Activated CD4-positive, alpha-beta T cell treated with anti-CD3 and anti-CD28 coated beads for 24 hours (primary cell): ENCODE data around the gene CHST10.
"Not testable (repeated sequence)": the region's sequence is repeated elsewhere in the genome, so short reads cannot be mapped to it uniquely, and the experiment has no call there.

ENCODE experiments used
- DNase-seq, 2 donors: peaks; one replicate each; pipeline ENCODE4 v3.0.0-alpha.2; 2020; ENCODE audit warnings: low read depth in 2 of 2

The CHST10 gene, protein sequence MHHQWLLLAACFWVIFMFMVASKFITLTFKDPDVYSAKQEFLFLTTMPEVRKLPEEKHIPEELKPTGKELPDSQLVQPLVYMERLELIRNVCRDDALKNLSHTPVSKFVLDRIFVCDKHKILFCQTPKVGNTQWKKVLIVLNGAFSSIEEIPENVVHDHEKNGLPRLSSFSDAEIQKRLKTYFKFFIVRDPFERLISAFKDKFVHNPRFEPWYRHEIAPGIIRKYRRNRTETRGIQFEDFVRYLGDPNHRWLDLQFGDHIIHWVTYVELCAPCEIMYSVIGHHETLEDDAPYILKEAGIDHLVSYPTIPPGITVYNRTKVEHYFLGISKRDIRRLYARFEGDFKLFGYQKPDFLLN

DNA sequence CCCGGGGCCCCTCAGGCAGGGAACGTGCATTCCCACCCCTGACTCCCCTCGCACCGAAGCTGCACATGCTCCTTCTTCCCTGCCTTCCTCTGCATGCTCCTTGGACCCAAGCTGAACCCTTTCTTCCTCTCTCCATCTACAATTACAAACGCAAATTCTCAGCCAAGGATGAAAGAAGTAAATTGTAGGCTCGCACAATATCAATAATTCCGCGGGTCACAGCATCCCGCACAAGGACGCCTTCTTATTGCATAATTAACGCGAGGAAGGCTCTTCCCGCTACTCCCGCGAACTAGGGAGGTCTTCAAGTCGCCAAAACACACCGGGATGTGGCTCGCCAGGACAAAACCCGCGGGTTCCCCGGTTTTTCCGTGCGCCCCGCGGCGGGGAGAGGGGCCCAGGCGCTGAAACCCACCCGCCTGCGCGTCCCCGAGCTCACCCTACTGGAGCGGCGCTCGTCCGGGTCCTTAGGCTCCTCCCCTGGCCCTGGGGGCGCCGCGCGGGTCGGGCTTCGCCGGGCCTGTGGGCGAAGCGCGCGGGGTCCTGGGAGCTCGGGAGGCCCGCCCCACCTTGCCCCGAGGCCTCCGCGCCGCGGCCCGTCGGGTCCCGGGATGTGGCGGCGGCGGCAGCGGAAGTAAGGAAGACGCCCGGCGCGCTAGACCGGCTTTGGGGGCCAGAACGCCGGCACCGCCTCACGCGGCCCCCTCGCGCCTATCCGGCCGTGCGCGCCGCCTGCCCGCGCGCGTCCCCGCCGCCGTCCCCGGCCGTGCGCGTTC lies at the start of gene CHST10:
Gene CHST10 (minus strand): TSS at position 734 of the 776 bp plus-strand sequence. CDS start 10,993 bp downstream, outside the sequence.
- DNase-seq: peak; percentile 38 to 39

DNA sequence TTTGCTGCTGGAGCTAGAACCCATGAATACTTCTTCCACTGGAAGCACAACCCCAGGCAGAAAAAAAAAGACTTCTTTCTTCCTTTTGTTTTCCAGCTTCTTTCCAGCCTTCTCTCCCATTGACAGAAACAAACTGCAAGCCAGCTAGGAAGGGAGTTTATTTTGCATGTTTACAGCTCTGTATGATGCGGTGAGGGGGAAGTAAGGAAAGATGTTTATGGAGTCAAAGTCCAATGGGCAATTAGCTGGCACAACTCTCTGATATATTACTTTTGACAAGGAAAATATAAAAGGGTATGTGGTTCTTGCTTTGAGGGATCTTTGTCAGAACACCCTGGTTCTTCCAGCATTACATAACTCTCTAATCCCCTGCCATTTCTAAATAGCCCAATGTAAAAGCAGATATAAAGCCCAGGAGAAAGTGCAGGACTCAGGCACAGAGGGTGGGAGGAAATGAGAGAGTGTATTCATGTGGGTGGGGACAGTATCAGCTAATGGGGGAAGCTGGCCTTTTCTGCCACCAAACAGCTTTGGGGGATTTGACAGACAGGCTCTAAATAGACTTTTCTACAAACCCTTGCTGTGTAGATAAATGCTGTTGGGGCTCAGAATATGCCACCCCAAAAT lies 43.5 kb upstream of the CHST10 start:
- DNase-seq: no peak

DNA sequence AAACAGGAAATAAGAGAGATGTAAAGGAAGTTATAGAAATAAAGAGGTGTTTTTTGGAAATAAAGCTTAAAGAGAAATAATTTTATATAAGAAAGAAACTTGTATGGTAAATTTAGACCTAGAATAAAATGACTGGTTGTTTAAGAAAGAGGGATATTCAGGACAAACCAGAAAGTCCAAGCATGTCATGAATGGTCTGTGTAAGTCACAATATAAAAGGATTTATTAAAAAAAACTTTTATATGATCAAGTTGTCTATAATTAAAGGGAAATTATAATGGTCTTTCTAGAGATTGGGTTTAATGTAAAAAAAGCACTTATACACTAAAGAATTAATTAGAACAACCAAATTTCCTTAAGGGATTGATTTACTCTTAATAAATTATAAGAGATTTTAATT lies 38.9 kb upstream of the CHST10 start:
- DNase-seq: not testable (repeated sequence)

DNA sequence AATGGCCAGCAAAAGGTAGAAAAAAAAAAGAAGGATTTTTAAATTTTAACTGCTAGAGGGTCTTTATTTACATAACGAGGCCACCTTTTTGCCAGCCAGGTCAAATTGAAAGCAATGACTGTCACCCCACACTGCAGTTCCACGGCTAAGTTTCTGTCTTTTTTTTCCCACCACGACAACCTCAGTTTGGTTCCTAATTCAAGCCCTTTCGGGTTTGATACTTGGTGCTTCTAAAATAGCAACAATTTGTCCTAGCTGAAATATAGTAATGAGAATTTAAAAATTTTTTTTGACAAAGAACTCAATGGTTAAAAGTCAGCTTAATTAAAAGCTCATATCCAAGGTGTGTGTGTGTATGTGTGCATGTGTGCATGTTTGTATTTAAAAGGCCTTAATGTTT lies 36.4 kb upstream of the CHST10 start:
- DNase-seq: no peak

DNA sequence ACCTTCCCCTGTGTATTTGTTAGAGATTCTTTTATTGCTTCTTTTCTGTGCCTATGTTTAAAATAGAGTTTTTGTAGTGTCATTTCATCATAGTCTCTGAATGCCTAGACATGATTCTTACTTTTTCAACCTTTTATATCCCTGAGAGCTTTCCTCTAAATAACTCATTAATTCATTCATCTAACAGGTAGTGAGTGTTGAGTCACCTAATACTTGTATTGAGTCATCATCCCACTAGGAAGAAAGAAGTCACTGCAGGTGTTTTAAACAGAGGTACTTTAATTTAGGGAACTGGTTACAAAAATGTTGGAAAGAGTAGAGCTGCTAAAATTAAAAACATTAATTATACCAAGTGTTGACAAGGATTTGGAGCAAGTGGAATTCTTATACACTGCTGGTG lies 34.3 kb upstream of the CHST10 start:
- DNase-seq: no peak

DNA sequence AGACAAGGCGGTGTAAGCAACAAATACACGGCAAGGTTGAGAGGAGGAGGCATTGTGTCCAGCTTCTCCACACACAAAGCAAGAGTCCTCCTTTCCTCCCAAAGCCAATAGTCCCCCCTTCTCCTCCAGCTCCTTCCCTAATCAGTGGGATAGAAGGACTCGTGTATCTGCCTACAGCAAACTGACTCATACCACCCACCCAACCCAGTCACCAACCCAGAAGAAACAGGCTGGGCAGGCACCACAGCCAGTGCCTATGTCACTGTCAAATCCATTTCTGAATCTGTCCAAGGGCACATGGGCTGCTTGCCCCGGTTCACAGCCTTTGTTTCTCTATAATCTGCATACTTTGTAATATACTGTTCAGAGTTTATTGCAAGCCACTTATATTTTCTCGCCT lies 33.6 kb upstream of the CHST10 start:
- no peak for DNase-seq

DNA sequence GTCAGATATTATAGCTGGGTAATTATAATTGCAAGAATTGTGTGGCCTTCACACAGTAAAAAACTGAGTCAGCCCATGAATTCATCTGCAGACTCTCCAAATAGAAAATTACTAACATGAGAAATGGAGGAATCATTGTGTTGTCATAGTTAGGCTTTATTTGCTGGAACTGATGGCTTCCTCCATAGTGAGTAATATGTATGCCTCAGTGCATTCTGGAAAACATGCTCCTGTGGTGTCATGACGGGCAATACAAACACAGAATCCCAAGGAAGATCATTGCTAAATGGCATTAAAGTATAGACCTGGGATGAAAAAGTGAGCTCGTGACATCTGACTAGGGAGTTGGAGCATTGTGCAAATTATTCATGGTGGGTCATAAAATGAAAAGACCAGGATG lies 29.2 kb upstream of the CHST10 start:
- DNase-seq: no peak

DNA sequence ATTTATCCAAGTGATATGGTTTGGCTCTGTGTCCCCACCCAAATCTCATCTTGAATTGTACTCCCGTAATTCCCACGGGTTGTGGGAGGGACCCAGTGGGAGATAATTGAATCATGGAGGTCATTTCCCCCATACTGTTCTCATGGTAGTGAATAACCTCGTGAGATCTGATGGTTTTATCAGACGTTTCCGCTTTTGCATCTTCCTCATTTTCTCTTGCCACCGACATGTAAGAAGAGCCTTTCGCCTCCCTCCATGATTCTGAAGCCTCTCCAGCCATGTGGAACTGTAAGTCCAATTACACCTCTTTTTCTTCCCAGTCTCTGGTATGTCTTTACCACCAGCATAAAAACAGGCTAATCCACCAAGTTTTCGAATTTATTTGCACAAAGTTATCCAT lies 20.3 kb upstream of the CHST10 start:
- DNase-seq: no peak

DNA sequence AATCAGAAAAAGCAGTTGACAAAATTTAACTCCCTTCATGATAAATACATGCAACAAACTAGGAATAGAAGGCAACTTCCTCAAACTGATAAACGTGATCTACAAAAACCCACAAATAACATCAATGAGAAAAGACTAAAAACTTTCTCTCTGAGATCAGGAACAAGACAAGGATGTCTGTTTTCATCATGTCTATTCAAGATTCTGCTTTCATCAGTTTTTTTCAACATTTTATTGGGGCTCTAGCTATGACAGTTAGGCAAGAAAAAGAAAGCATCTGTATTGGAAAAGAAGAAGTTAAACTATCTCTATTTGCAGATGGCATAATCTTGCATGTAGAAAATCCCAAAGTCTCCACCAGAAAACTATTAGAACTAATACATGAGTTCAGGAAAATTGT lies 12.3 kb upstream of the CHST10 start:
- DNase-seq: no peak

DNA sequence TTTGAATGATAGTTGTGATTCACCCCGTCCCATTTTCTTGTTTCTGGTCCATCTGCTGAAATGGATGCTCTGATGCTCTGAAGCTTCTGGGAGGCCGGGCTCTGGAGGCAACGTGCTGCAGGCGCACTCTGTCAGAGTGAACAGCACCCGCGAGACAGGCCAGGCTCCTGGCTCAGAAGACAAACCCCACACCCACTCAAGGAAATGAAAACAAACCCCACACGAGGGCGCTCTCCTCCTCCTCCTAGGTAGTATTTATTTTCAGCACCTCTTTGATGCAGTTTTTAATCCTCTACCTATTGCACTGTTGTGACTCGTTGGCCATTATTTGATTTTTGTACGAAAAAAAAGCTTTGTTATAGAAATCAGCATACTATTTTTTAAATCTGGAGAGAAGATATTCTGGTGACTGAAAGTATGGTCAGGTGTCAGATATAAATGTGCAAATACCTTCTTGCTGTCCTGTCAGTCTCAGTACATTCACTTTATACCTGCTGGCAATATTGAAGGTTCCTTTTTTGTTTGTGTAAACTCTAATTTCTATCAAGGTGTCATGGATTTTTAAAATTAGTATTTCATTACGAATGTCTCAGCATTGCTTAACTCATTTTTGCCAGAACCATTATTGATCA lies 10.3 kb upstream of the CHST10 start:
- peak; percentile 56 to 58 for DNase-seq

DNA sequence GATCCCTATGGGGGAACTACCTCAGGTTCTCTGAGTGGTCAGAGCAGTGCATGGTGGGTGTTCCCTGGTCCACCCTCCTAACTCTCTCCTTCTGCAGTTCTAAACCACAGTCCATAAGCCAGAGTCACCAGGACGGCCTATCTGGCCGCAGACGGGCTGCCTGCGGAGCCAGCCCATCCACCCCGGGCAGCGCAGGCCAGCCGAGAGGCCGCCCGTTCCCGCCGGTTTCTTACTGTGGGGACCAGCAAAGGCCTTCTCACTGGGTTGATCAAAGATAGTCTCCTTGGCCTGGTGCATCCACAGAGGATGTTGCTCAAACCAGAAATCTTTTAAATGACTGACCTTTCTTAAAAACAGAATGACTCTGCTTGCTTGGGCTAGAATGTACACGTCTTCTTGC lies 9.6 kb upstream of the CHST10 start:
- DNase-seq: no peak

DNA sequence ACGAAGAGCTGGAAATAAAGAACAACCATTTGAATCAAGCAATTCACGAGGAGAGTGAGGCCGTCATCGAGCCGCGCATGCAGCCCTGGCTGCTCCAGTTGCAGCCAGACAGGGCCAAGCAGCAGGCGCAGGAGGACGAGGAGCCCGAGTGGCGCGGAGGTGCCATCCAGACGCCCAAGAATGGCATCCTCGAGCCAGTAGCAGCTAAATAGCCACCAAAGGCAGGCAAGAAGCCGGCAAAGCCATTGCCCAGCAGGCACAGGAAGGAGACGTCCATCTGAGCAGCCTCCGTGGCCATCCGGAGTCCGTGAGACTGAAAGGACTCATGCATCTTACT lies 8.9 kb upstream of the CHST10 start:
- no peak for DNase-seq

DNA sequence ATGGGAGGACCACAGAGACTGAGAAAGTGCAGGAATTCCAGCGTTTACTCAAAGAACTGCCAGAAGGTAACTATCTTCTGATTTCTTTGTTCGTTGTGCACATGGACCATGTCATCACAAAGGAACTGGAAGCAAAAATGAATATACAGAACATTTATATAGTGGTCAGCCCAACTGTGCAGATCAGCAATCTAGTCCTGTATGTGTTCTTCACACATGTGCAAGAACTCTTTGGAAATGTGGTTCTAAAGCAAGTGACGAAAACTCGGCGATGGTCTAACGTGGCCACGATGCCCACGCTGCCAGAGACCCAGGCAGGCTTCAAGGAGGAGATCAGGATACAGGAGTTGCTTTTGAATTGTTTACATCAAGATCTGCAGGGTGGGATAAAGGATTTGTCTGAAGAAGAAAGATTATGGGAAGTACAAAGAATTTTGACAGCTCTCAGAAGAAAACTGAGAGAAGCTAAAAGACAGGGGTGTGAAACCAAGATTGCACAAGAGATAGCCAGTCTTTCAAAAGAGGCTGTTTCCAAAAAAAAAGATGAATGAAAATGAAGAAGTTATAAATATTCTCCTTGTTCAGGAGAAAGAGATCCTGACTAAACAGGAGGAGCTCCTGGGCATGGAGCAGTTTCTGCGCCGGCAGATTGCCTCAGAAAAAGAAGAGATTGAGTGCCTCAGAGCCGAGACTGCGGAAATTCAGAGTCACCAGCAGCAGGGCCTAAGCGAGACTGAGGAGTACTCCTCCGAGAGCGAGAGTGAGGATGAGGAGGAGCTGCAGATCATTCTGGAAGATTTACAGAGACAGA lies 8.3 kb upstream of the CHST10 start:
- DNase-seq: no peak

DNA sequence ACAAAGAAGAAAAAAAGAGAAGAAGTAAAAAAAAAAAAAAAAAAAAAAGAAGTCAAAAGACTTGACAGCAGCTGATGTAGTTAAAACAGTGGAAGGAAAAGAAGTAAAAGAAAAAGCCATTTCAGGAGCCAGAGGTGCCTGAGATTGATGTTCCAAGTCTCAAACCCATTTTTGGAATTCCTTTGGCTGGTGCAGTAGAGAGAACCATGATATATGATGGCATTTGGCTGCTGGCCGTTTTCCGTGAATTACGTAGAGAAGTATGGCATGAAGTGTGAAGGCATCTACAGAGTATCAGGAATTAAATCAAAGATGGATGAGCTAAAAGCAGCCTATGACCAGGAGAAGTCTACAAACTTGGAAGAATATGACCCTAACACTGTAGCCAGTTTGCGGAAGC lies 7.6 kb upstream of the CHST10 start:
- DNase-seq: no peak

DNA sequence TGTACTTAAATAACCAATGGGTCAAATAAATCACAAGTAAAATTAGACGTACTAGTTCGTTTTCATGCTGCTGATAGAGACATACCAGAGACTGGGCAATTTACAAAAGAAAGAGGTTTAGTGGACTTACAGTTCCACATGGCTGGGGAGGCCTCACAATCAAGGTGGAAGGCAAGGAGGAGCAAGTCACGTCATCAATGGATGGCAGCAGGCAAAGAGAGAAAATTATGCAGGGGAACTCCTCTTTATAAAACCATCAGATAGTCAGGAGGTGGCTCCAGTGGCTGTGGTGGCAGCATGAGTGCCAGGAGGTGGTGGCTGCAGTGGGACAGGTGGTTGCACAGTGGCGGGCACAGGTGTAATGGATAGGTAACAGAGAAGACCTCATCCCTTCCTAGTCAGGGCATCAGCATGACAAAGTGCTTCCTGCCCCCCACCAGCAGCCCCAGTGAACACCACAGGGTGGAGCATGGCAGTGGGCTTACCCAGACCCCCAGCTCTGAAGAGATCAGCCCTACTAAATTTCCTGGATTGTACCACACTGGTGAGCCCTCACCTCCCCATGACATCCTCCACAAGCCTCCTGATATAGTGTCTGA lies 6.9 kb upstream of the CHST10 start:
- DNase-seq: no peak

DNA sequence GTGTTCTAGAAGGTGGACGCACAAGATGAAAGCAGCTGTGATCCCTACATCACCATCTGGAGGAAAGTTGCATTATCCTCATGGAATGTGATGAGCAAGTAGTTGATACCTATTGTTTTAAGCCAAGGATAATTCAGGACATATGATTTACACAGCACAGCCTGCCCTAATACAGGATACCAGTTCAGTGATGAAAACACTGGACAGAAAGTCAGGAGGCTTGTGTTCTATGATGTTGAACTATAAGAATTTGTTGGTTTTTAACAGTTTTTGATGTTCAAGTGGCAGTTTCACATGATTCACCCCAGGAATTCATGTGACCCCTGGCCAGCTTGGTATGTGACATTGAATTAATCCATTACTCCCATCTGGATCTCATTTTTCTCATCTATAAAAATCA lies 6.2 kb upstream of the CHST10 start:
- DNase-seq: no peak

DNA sequence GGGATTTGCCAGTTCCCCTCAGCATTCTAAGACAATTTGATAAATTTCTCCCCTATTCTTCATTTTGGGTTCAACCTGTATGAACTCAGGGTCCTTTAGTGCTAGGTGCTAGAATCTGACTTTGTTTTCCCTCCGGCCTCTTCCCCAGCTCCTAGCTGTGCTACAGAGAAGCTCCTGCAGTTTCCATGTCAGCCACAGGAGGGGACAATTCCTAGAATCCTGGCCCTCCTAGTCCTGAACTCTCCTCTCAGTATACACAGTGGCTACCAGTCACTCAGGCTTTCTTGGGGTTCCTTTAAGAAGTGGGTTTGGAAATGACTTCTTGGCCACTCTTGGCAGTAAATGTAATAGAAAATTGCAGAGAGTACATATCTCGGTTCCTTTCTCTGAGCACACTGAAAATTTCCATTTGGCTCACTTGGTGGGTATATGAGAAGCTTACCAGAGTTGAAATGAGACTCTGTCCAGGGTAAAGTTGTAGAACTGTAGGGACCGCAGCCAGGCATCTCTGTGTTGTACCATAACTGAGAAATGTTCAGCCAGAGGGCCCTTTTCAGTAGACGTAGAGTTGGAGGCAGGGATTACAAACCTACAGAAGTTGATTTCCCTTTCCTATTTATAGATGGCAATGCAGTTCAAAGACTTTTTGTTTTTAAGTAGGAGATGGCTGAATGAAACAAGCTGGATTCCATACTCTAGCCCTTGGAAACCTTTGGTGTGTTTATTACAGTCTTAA lies 5.0 kb upstream of the CHST10 start:
- no peak for DNase-seq

DNA sequence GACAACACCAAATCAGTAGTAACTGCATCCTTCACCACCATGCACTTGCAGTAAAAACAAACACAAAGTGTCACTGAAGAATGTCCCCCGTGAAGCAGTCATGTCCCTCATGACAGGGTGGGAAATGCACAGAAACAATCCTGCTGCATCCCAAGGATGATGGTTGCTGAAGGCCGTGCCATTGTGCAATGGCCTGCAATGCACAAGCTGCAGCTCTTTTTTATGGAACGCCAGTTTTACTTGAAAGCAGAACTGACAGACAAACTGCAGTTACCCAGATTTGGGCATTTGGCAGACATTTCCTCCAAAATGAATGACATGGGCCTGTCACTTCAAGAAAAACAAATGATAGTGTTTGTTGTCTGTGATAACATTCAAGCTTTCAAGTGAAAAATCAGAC lies 2.4 kb upstream of the CHST10 start:
- DNase-seq: no peak

DNA sequence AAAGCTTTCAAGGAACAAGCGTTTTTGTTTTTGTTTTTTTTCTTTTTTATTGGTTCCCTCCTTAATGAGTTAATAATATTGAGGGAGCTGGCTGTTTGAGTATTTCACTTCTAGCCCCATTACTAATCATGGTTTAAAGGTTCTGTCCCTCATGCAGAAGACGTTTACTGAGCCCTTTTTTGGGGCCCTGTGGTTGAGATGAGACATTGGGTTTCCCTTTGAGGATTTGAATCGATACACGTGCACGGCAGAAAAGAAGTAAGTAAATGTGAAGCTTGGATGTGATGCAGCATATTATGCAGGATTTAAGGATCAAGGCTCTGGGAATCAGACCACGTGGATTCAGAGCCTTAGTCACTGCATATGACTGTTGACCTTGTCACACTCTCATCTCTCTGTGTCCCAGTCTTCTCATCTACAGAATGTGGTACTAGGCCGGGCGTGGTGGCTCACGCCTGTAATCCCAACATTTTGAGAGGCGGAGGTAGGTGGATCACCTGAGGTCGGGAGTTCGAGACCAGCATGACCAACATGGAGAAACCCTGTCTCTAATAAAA lies 1.0 kb upstream of the CHST10 start:
- DNase-seq: no peak

DNA sequence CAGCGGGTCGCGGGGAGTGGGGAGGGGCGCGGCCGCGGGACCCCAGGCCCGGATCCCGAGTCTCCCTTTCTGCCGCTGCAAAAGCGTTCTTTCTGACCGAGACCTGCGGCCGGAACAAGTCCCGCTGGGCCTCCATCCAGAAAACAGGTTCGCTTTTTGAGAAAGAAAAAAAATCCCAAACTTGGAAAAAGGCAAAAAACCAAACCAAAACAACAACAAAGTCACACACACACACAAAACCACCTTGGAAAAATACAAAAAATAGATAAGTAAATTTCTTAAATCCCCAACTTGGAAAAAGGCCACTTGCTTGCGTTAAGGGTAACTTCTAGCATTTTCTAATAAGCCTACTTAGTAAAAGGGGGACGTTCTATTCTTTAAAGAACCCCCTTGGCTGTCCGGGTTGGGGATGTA lies 250 bp upstream of the CHST10 start:
- DNase-seq: no peak
